NCI-H2227 (cell line): ENCODE results near the gene ATP8A2.
A peak's percentile ranks its signal among the peaks of the same experiment; 100 is the strongest.

Experiments
- DNase-seq: peaks from one replicate; lab custom pipeline; 2025; ENCODE audit not compliant: unreplicated experiment; lab: John Stamatoyannopoulos, UW

ATP8A2 gene

GRCh38 chr13:25902891-25903341 is 531.1 kb downstream of the ATP8A2 start:
- no peak for DNase-seq

- no peak for DNase-seq
Measured at GRCh38 chr13:25904830-25905229, 533.1 kb downstream of the ATP8A2 start.

- no peak for DNase-seq
Measured at GRCh38 chr13:25905611-25906010, 533.8 kb downstream of the ATP8A2 start.

GRCh38 chr13:25906191-25906661 is 534.5 kb downstream of the ATP8A2 start:
- no peak for DNase-seq

DNA sequence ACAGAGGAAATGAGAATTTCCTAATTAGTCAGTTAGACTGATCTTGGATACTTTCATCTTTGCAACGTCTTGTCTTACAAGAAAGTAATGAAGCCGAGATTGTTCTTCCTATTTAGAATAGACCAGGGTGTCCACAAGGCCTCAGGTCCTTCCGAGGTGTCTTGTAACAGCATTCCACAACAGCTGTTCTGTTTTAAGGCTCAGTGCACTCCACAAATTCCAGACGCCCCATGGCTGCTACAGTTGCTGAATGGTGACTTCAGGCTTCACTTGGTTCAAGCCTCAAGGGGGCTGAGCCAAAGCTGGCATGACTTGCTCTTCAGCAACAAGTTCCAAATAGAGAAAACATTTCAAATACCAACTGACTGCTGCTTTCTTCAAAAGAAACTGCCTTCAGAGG is 536.6 kb downstream of the ATP8A2 start:
- no peak for DNase-seq

DNA sequence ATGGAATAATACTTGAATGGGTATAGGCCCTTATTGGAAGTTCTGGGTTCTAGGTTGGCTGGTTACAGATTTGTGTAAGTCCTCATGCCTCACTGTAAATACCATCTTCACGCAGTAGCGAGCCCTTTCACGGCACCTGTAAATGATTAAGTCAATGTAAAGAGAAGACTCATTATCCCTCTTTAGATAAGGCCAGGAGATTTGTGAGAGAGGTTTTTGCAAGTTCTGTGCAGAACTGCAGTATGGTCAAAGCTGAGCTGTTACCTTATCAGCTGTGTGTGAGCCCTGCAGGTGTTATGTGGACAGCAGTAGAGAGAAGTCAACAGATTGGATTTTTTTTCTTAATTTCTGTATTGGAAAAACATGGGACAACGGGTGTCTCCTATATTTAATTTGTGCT is 538.5 kb downstream of the ATP8A2 start:
- DNase-seq: no peak

- peak; percentile 44 for DNase-seq
Measured at GRCh38 chr13:25910991-25911419, 539.2 kb downstream of the ATP8A2 start.

DNA sequence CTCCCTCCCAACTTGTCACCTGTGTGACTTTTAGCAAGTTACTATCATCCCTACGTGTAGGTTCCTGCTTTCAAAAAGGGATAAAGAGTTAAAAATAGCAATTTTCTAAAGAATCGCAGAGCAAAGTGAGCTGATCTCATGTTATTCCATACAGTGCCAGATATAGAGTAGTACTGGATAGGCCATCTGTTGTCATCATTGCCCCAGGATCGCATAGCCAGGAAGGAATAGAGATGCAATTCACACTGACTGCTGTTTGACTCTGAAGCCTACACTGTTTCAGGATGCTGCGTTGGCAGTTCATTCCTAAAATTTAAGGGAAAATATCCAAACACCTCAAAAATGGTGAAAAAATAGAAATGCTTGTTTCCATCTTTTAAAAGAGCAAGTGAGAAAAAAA is 541.2 kb downstream of the ATP8A2 start:
- no peak for DNase-seq

DNA sequence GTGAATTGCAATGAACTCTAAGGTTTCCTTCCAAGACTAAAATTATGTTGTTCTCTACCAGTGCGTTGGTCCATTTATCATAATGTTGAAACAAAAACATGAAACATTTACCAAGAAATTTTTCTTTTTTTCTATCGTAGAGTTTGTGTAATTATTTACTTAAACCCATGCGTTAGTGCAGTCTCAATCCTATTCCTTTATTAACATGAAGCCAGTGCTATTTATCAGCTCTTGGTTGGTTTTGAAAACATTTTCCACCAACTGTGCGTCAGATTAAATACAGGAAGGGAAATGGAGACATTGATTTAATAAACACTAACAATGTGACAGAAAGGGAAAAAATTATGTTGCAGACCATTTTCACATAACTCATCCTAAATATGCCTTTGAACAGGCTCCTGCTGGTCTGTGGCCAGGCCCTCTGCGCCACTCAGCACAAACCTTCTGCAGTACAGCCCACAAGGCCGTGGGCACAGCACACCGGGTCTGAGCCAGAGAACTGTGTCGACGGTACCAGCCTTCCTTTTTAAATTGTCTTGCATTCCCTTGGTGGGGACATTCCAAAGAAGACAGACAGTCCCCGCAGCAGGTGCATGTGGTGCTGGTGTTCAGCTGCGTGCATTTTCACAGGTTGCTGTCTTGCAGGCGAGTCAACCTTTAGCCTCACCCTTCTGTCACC is 544.2 kb downstream of the ATP8A2 start:
- DNase-seq: no peak

DNA sequence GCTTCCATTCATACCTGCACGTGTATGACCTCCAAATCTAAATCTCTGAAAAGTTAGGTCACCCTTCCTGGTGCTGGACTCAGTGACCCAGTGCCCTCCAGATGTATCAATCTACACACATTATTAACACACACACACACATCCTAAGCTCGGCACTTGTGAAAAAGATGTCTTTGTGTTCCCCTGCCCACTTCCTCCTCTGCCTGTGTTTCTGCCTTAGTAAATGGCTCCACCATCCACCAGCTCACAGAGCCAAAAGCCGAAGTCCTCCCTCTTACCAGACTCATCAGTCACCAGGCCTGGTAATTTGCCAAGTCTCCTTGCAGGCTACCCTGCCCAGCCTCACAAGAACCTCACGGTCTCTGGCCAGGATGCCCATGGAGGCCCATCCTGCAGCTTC is 548.5 kb downstream of the ATP8A2 start:
- DNase-seq: no peak

DNA sequence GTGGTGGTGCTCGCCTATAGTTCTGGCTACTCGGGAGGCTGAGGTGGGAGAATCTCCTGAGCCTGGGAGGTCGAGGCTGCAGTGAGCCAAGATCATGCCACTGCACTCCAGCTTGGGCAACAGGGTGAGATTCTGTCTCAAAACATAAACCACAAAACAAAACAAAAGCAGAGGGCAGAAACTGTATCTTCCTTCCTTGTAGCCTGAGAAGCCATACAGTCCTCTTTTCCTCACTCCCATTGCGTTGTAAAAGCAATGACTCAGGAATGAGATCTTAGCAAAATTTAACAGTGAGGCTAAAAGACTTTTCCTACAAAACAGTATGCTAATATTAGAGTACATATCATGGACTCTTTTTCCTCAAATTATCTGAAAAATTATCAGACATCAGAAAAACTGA is 549.2 kb downstream of the ATP8A2 start:
- DNase-seq: no peak

- no peak for DNase-seq
Measured at GRCh38 chr13:25922376-25922775, 550.6 kb downstream of the ATP8A2 start.

DNA sequence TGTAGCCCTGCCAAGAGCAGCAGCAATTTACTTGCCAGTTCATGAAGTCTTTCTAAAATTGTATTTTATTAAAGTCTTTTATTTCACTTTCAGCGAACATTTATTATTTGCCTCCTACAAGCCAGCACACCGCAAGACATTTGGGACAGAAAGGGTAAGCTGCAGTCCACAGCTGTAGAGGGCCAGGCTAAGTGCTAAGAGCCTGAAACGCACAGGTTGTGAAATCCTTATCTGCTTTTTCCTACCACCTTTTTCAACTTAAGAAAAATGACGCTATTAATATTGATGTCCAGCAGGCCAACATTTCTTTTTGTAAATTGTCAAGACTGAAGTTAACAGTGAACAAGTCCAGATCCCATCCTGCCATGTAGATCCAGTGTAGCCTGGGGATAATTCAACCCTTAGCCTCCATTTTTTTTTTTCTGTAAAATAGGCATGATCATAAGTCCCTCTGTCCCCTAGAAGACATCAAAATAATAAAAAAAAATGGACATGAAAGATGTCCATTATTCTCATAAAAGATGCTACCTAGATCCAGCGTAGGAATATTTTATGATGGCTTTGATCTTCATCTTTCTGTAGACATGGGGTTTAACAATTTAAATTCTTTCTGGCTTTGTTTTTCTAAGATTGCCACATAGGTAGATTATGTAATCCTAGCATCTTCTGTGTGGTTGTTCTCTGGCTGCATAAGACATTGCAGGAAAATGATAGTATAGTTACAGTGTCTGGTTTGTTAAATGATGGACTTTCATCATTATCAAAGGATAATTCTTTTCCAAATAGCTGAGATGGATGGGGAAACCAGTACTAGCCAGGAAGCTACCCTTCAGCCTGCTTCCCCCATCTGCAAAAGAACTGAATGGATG is 551.7 kb downstream of the ATP8A2 start:
- DNase-seq: no peak

GRCh38 chr13:25927363-25927762 is 555.6 kb downstream of the ATP8A2 start:
- no peak for DNase-seq

- DNase-seq: no peak
Measured at GRCh38 chr13:25927932-25928331, 556.2 kb downstream of the ATP8A2 start.

DNA sequence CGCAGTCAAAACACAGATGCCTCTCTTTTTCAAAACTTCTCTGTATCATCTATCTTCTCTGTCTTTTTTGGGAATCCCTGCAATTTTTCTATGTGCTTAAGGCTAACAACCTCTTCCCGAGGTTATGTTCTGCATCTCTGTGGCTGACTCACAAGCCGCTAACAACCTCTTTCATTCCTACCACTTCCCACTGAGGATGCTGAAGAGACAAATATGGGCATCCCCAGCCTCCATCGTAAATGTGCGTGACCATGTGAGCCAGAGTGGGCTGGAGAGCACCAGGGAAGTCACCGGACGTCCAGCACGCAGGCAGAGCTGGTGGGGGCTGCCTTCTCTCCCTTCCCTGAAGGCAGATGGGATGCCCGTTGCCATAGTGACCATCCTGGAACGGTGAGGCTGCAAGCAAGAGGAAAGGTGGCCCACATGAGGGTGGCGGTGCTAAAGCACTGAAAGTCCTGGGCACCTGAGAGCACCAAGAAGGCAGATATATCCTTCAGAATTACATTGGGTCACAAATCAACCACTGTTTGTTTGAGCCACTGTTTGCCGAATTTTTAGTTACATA is 557.2 kb downstream of the ATP8A2 start:
- no peak for DNase-seq

GRCh38 chr13:25929816-25930215 is 558.0 kb downstream of the ATP8A2 start:
- DNase-seq: no peak

GRCh38 chr13:25930653-25931052 is 558.9 kb downstream of the ATP8A2 start:
- DNase-seq: no peak

GRCh38 chr13:25932365-25932764 is 560.6 kb downstream of the ATP8A2 start:
- no peak for DNase-seq

- no peak for DNase-seq
Measured at GRCh38 chr13:25933520-25933919, 561.7 kb downstream of the ATP8A2 start.

DNA sequence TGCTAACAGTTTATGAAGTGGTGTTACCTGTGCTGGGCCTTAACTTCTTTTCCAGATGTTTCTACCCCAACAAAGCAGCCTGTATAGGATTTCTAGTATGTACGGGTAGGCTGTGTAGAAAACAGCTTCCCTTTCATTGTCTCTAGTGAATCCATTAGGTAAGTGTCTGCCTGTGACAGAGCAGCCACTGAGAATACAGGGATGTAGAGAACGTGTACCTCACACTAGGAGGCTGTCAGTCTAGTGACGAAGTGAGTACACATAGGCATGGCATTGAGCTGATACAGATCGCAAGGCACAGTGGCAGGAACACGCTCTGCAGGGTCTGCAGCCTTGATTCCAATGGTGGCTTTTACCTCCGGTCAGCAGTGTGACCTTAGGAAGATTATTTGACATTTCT is 562.4 kb downstream of the ATP8A2 start:
- no peak for DNase-seq
